Activated effector memory CD4-positive, alpha-beta T cell treated with Interleukin-2 at 50 U/mL for 16 hours (primary cell): ENCODE measurements around the gene RNASE13.
"Not testable (repeated sequence)": the region's sequence is repeated elsewhere in the genome, so short reads cannot be mapped to it uniquely, and the experiment has no call there.

ENCODE experiments used
- DNase-seq: peaks from one replicate; pipeline ENCODE4 v3.0.0-alpha.2; 2020

Gene RNASE13

GRCh38 chr14:21018781-21019180 lies 15.8 kb downstream of the RNASE13 start:
- no peak for DNase-seq

GRCh38 chr14:21018286-21018685 lies 16.3 kb downstream of the RNASE13 start:
- DNase-seq = no peak

- DNase-seq = no peak
Measured at GRCh38 chr14:21017528-21018245, 16.9 kb downstream of the RNASE13 start.

- no peak for DNase-seq
Measured at GRCh38 chr14:21016413-21017190, 18.0 kb downstream of the RNASE13 start.

GRCh38 chr14:21015312-21015711 lies 19.3 kb downstream of the RNASE13 start:
- DNase-seq = no peak

GRCh38 chr14:21014761-21015190 lies 19.8 kb downstream of the RNASE13 start:
- DNase-seq = peak; percentile 58

- DNase-seq = no peak
Measured at GRCh38 chr14:21011136-21011535, 23.5 kb downstream of the RNASE13 start.

- not testable (repeated sequence) for DNase-seq
Measured at GRCh38 chr14:21009721-21010120, 24.9 kb downstream of the RNASE13 start.

- DNase-seq = no peak
Measured at GRCh38 chr14:21003788-21004346, 30.7 kb downstream of the RNASE13 start.

GRCh38 chr14:21001218-21001617 lies 33.4 kb downstream of the RNASE13 start:
- no peak for DNase-seq

- DNase-seq = no peak
Measured at GRCh38 chr14:20999591-20999990, 35.0 kb downstream of the RNASE13 start.

GRCh38 chr14:20998674-20999366 lies 35.8 kb downstream of the RNASE13 start, which contains the start of gene SLC39A2:
SLC39A2 (plus strand) TSS chr14:20999293; CDS start chr14:20999447, 154 bp downstream.
- no peak for DNase-seq

GRCh38 chr14:20998139-20998538 lies 36.5 kb downstream of the RNASE13 start:
- DNase-seq = no peak

- no peak for DNase-seq
Measured at GRCh38 chr14:20997564-20997963, 37.0 kb downstream of the RNASE13 start.

GRCh38 chr14:20997115-20997514 lies 37.5 kb downstream of the RNASE13 start:
- no peak for DNase-seq

- no peak for DNase-seq
Measured at GRCh38 chr14:20996521-20996920, 38.1 kb downstream of the RNASE13 start.

- DNase-seq = peak; percentile 78
Measured at GRCh38 chr14:20989787-20990600, 44.6 kb downstream of the RNASE13 start, which contains the start of gene METTL17. METTL17 (plus strand) TSS chr14:20989980; CDS start chr14:20990003, 23 bp downstream.

GRCh38 chr14:20989471-20989786 lies 45.2 kb downstream of the RNASE13 start:
- no peak for DNase-seq

GRCh38 chr14:20988717-20989470 lies 45.7 kb downstream of the RNASE13 start:
- no peak for DNase-seq

GRCh38 chr14:20986811-20987210 lies 47.8 kb downstream of the RNASE13 start:
- no peak for DNase-seq

- not testable (repeated sequence) for DNase-seq
Measured at GRCh38 chr14:20985650-20986049, 49.0 kb downstream of the RNASE13 start.
